Smooth muscle cell (in vitro differentiated cells): Measurements from ENCODE around the gene SOHLH1. TPM values are rescaled to one million over a fixed set of nuclear protein-coding genes. Genes with fewer than 3 reads are reported as not detected.

ENCODE experiments used
- DNase-seq: peaks from one replicate; lab custom pipeline; 2025; ENCODE audit not compliant: unreplicated experiment; lab: John Stamatoyannopoulos, UW
- H2AFZ ChIP-seq: fragments of 200-600 bp; sonication (generic); 2 replicates; pipeline ENCODE4 v1.6.0; 2016; ENCODE audit warnings: antibody characterized with exemption, low read depth, mild to moderate bottlenecking
- H3F3A ChIP-seq: fragments of 200-600 bp; sonication (generic); 2 replicates; pipeline ENCODE4 v1.6.0; 2017; ENCODE audit warnings: antibody characterized with exemption, low read depth
- H3K27ac ChIP-seq: fragments of 200-600 bp; sonication (generic); 2 replicates; pipeline ENCODE4 v1.5.1; 2016; ENCODE audit warnings: low read depth, mild to moderate bottlenecking
- H3K27me3 ChIP-seq: fragments of 200-600 bp; sonication (generic); 2 replicates; pipeline ENCODE4 v1.6.1; 2016; ENCODE audit warnings: low read depth, mild to moderate bottlenecking
- H3K36me3 ChIP-seq: fragments of 200-600 bp; sonication (generic); 2 replicates; pipeline ENCODE4 v1.5.1; 2016; ENCODE audit warnings: low read depth
- H3K4me1 ChIP-seq: fragments of 200-600 bp; sonication (generic); 2 replicates; pipeline ENCODE4 v1.5.1; 2016; ENCODE audit warnings: low read depth
- H3K4me2 ChIP-seq: fragments of 200-600 bp; sonication (generic); 2 replicates; pipeline ENCODE4 v1.6.0; 2016; ENCODE audit warnings: mild to moderate bottlenecking
- H3K4me3 ChIP-seq: fragments of 200-600 bp; sonication (generic); 2 replicates; pipeline ENCODE4 v1.5.1; 2016; ENCODE audit warnings: mild to moderate bottlenecking
- H3K79me2 ChIP-seq: fragments of 200-600 bp; sonication (generic); 2 replicates; pipeline ENCODE4 v1.6.0; 2016; ENCODE audit warnings: low read depth, mild to moderate bottlenecking
- H3K9ac ChIP-seq: fragments of 200-600 bp; sonication (generic); 2 replicates; pipeline ENCODE4 v1.6.0; 2016; ENCODE audit warnings: low read depth
- H3K9me3 ChIP-seq: fragments of 200-600 bp; sonication (generic); replicated peaks from 2 replicates; pipeline ENCODE4 v1.5.1; 2016; ENCODE audit warnings: low read depth
- H4K20me1 ChIP-seq: fragments of 200-600 bp; sonication (generic); 2 replicates; pipeline ENCODE4 v1.6.0; 2016; ENCODE audit warnings: low read depth
- CTCF ChIP-seq: fragments of 200-600 bp; sonication (generic); IDR thresholded peaks from 2 replicates; pipeline ENCODE4 v1.5.1; 2017; ENCODE audit warnings: borderline replicate concordance, mild to moderate bottlenecking, antibody characterized with exemption; ENCODE audit not compliant: insufficient read depth, poor library complexity, severe bottlenecking
- WGBS: methylation state at CpG from one replicate; pipeline ENCODE4 v1.1.7; 2016; ENCODE audit warnings: low lambda C conversion rate; 5-methylcytosine and 5-hydroxymethylcytosine counted together
- polyA plus RNA-seq: library from polyadenylated mRNA; unstranded; fragments of >200 nt; fragmentation: Nextera tagmentation; extraction: Ambion mirVana; gene quantifications from 2 replicates; pipeline ENCODE4 v1.2.1, GENCODE V29; 2016
- total RNA-seq: library from RNA; depleted of rRNA; stranded (reverse); fragments of >200 nt; gene quantifications from 2 replicates; pipeline ENCODE4 v1.2.3, GENCODE V29; 2014

SOHLH1 gene
- total and polyA plus RNA-seq, 2 experiments from 2014 or later, result not detected

GRCh38 chr9:135664801-135665794 lies 34.2 kb downstream of the SOHLH1 start:
- Histone ChIP-seq H3F3A (no peaks in the 10 kb centered on the region), H3K27me3 (no peaks in the 10 kb centered on the region), H3K36me3 (peaks cover 1% of the 10 kb centered on the region), H3K27ac (no peak overlapping the region), H2AFZ (no peak overlapping the region), H3K4me3 (no peak overlapping the region), H3K4me2 (no peak overlapping the region), H4K20me1 (peaks cover 46% of the 10 kb centered on the region), H3K79me2 (no peaks in the 10 kb centered on the region), H3K9ac (no peak overlapping the region), H3K4me1 (peaks cover 10% of the 10 kb centered on the region), H3K9me3 (no peaks in the 10 kb centered on the region)
- no peak for TF ChIP-seq CTCF
- no peak for DNase-seq
- 97% methylated on average over 25 of the region's 32 CpGs for WGBS

DNA sequence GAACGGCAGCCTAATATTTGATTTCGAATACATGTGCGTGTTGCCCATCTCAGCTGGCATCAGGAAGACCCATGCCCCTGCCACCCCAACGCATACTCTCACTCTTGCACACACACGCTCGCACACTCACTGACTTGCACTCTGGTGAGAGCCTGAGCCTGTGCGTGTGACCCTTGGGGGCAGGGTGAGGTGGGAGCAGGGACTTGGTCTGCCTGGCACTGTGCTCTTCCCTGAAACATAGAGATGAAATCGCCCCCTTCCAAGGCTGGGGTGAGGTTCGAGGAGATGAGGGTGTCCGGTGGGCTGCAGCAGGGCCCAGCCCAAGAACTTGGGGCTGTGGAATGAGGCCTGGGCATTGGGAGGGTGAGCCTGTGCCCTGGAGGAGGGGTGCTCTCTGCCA lies 35.0 kb downstream of the SOHLH1 start:
- H3K79me2 ChIP-seq, result no peaks in the 10 kb centered on the region
- peaks cover 10% of the 10 kb centered on the region for H3K4me1 ChIP-seq
- TF ChIP-seq CTCF, result no peak
- DNase-seq, result no peak
- no peaks in the 10 kb centered on the region for H3F3A ChIP-seq
- H3K9me3 ChIP-seq, result no peaks in the 10 kb centered on the region
- WGBS, result 96% methylated on average over 10 of the region's 10 CpGs
- H4K20me1 ChIP-seq, result peaks cover 55% of the 10 kb centered on the region
- H3K36me3 ChIP-seq, result peaks cover 2% of the 10 kb centered on the region
- no peak overlapping the region for H3K27ac ChIP-seq
- H3K27me3 ChIP-seq, result no peaks in the 10 kb centered on the region
- no peak overlapping the region for H3K4me2 ChIP-seq
- no peak overlapping the region for H3K4me3 ChIP-seq
- H3K9ac ChIP-seq, result no peak overlapping the region
- no peak overlapping the region for H2AFZ ChIP-seq

GRCh38 chr9:135663857-135664256 lies 35.4 kb downstream of the SOHLH1 start:
- H3K4me1 ChIP-seq, result peaks cover 10% of the 10 kb centered on the region
- no peak overlapping the region for H3K4me2 ChIP-seq
- peaks cover 2% of the 10 kb centered on the region for H3K36me3 ChIP-seq
- H4K20me1 ChIP-seq, result peaks cover 59% of the 10 kb centered on the region
- 98% methylated on average over 5 of the region's 12 CpGs for WGBS
- H3K9me3 ChIP-seq, result no peaks in the 10 kb centered on the region
- TF ChIP-seq CTCF, result no peak
- H3K9ac ChIP-seq, result no peak overlapping the region
- DNase-seq, result no peak
- H3K27me3 ChIP-seq, result no peaks in the 10 kb centered on the region
- H3K79me2 ChIP-seq, result no peaks in the 10 kb centered on the region
- peaks cover 3% of the 10 kb centered on the region for H3F3A ChIP-seq
- H3K27ac ChIP-seq, result no peak overlapping the region
- H3K4me3 ChIP-seq, result no peak overlapping the region
- H2AFZ ChIP-seq, result no peak overlapping the region
